HG03520 (cell line): ENCODE measurements around the gene PAXIP1.

Experiments
- ATAC-seq: cut with Tn5 transposase; IDR thresholded peaks from one replicate; pipeline ENCODE4 v1.9.1; 2021; ENCODE audit warnings: mild to moderate bottlenecking, moderate library complexity; ENCODE audit not compliant: unreplicated experiment

Gene PAXIP1

GRCh38 chr7:154914308-154914995 is 88.5 kb downstream of the PAXIP1 start:
- no peak for ATAC-seq

- ATAC-seq, result peak; percentile 99
Measured at GRCh38 chr7:154913638-154914307, 89.2 kb downstream of the PAXIP1 start.

- ATAC-seq, result no peak
Measured at GRCh38 chr7:154912871-154913637, 89.9 kb downstream of the PAXIP1 start.

- ATAC-seq, result no peak
Measured at GRCh38 chr7:154911862-154912455, 91.0 kb downstream of the PAXIP1 start.

GRCh38 chr7:154911411-154911810 is 91.5 kb downstream of the PAXIP1 start:
- no peak for ATAC-seq

- ATAC-seq, result no peak
Measured at GRCh38 chr7:154910977-154911376, 91.9 kb downstream of the PAXIP1 start.

- no peak for ATAC-seq
Measured at GRCh38 chr7:154910125-154910524, 92.8 kb downstream of the PAXIP1 start.

GRCh38 chr7:154909241-154910105 is 93.5 kb downstream of the PAXIP1 start:
- ATAC-seq, result no peak

- no peak for ATAC-seq
Measured at GRCh38 chr7:154907651-154908620, 95.0 kb downstream of the PAXIP1 start.

GRCh38 chr7:154906736-154907355 is 96.1 kb downstream of the PAXIP1 start:
- ATAC-seq, result no peak

GRCh38 chr7:154906201-154906600 is 96.7 kb downstream of the PAXIP1 start:
- ATAC-seq, result no peak

- no peak for ATAC-seq
Measured at GRCh38 chr7:154905615-154906014, 97.3 kb downstream of the PAXIP1 start.

GRCh38 chr7:154905146-154905545 is 97.8 kb downstream of the PAXIP1 start:
- ATAC-seq, result no peak

GRCh38 chr7:154903083-154903731 is 99.7 kb downstream of the PAXIP1 start:
- no peak for ATAC-seq

- ATAC-seq, result no peak
Measured at GRCh38 chr7:154902600-154903082, 100.3 kb downstream of the PAXIP1 start.

- no peak for ATAC-seq
Measured at GRCh38 chr7:154899862-154900261, 103.1 kb downstream of the PAXIP1 start.

GRCh38 chr7:154898973-154899855 is 103.7 kb downstream of the PAXIP1 start:
- ATAC-seq, result no peak
